GM21447 (cell line): ENCODE results near the gene TIMP3.
"Not testable (repeated sequence)": the region's sequence is repeated elsewhere in the genome, so short reads cannot be mapped to it uniquely, and the experiment has no call there.

ENCODE experiments used
- ATAC-seq: cut with Tn5 transposase; IDR thresholded peaks from one replicate; pipeline ENCODE4 v1.9.1; 2021; ENCODE audit not compliant: unreplicated experiment

The TIMP3 gene

DNA sequence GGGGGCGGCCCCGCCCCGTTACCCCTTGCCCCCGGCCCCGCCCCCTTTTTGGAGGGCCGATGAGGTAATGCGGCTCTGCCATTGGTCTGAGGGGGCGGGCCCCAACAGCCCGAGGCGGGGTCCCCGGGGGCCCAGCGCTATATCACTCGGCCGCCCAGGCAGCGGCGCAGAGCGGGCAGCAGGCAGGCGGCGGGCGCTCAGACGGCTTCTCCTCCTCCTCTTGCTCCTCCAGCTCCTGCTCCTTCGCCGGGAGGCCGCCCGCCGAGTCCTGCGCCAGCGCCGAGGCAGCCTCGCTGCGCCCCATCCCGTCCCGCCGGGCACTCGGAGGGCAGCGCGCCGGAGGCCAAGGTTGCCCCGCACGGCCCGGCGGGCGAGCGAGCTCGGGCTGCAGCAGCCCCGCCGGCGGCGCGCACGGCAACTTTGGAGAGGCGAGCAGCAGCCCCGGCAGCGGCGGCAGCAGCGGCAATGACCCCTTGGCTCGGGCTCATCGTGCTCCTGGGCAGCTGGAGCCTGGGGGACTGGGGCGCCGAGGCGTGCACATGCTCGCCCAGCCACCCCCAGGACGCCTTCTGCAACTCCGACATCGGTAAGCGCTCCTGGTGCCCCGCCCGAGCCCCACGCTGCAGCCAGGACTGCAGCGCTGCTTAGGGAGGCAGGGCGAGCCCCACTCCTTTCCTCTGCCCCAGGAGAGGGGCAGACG, at the start of gene TIMP3:
Gene TIMP3 (plus strand): TSS at position 169 of the 700 bp plus-strand sequence. CDS start 297 bp downstream, at position 466.
- no peak for ATAC-seq

DNA sequence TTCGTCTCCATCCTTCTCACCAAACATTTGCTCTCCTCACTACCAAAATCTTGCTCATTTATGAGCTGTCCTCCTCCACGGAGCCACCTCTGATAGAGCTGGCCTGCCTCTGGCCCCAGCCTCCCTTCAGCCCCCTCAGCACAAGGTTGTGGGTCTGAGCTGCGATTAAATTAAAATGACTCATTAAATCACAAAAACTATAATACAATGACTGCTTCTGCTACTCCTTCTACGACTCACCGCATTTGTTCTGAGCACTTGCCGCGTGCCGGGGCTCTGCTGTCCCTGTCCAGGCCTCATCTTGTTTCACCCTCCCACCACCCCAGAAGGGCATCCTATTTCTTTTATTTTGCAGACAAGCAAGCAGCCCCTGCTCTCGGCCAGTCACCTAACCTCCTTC, 49.2 kb upstream of the TIMP3 start:
- ATAC-seq = no peak

DNA sequence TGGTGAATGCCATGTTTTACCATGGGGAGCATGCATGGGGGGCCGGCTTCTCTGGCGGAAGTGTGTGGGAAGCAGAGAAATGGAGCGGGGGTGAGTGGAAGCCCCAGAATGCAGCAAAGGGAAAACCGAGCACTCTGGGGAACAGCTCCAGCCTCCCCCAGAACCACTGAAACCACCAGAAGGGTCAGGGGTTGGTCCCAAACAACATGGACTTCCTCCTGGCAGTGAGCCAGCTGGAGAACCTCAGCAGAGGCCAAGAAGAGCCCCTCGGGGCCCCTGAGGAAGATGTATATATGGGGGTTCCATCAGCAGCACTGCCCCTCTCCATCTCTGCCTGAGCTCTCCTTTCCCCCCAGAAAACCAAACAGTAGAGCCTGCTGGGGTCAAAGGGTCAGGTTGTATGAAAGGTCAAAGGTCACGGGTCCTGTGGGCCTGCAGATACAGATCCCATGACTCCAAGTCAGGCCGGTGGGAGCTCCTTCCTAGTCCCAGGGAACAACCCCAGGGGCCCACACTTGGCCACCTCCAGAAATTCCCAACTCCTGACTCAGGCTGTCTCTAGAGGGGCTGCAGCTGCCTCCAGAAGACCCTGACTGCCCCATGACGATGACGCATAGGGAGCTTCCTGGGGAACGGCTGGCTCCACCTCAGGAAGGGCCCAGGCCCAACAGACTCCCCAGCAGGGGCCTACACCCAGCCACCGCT, 48.5 kb upstream of the TIMP3 start:
- ATAC-seq = no peak

DNA sequence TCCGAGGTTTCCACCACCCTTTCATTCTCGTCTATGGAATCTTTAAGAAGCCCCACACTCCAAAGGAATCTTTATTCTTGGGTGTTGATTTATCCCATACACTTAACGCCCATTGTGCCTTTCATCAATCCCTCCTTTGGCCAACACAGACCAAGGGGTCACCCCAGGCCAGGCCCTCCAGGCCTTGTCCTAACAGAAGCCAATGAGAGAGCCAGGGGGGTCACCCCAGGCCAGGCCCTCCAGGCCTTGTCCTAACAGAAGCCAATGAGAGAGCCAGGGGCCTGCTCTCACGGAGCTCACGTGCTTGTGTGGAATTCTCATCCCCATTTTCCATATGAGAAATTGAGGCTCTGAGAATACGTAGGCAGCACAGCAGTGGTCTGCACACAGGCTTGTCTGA, 47.9 kb upstream of the TIMP3 start:
- ATAC-seq = no peak

DNA sequence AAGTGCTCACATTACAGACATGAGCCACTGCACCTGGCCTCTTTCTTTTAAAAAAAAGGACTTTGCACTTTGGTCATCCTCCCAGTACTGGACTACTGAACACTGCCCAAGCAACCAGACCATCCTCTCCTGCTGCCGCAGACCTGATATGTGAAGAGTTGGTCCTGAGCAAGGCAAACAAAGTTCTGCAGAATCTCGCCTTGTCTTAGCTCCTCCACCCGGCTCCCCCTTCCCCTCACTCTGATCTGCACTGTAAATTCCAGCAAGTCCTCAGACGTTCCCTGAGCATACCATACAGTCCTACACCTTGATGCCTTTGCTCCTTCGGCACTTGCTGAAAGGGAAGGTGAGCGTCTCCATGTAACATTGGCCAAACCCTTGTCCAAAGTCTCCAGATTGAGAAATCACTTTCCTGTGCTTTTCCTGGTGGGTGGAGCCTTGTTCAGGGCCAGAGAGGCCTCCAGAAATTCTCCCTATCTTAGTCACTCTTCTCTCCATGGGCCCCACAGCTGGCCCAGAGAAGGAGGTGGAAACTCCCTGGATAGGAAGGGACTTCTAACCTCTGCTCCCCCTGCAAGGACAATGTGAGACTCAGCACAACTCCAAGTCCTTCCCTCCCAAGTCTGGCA, 47.0 kb upstream of the TIMP3 start:
- ATAC-seq = no peak

DNA sequence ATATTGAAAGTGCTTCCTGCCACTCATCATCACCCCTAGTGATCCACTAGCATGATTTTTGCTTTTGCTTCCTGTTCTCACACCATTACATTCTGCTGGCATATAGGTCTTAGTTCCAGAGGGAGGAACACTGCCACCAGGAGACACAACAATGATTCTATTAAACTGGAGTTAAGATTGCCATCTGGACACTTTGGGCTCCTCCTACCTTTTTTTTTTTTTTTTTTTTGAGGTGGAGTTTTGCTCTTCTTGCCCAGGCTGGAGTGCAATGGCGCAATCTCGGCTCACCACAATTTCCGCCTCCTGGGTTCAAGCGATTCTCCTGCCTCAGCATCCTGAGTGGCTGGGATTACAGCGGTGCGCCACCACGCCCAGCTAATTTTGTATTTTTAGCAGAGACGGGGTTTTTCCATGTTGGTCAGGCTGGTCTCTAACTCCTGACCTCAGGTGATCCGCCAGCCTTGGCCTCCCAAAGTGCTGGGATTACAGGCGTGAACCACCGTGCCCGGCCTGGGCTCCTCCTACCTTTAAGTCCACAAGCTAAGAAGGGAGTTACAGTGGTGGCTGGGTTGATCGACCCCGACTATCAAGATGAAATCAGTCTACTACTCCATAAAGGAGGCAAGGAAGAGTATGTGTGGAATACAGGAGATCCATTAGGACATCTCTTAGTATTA, 44.3 kb upstream of the TIMP3 start:
- not testable (repeated sequence) for ATAC-seq

DNA sequence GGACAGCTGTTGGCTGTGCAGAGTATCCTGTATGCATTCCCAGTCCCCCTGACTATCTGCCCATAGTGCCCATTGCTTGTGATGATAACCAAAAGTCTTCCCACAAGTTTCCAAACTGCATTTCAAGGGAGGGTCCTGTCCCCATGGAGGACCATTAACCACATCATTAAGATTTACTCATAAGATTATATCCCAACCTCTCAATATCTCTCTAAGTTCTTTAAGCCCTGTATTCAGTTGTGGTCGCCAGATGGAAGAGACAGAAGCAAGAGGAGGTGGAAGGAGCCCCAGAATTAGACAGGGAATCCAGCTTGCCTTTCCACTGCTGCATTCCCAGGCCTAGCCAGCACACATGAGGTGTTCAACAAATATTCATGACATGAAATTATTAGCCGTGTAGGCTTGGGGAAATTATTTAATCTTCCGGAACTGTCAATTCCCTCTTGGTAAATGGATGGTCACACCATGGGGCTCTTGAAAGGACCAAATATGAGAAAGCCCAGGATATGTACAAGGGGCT, 42.6 kb upstream of the TIMP3 start:
- ATAC-seq = no peak

DNA sequence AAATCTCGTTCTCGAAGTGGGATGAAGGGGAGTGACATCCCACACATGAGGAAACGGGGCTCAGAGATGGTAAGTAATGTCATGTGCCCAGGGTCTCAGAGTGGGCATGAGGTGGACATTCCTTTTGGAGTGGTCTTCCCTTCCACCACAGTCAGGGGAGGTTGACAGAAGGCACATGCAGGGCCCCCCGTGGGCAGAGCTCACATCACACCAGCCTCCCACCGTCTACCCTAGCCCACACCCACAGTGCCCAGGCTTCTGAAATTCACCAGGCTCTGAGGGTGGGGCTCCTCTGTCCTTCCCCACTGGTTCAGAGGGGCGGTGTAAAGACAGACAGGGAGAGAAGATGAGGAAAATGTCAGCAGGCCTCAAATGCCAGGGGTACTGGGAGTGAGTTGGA, 41.1 kb upstream of the TIMP3 start:
- ATAC-seq = no peak

DNA sequence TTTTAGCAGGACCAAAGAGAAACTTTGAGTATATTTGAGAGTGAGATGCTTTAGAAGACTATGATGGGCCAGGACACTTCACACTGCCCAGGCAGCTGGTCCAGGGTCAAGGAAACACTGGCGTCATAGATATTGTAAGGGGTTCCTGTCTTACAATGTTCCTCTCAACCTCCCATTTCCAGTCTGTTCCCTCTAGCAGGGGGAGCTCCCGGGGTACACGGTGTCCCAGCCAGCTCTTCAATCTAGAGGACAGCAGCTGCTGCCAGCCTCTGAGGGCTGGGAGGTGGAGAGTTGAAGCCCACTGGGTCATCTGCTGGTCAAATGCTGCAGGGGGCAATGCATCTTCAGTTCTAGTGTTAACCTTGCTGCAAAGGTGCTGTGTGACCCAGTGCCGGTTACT, 40.7 kb upstream of the TIMP3 start:
- no peak for ATAC-seq

DNA sequence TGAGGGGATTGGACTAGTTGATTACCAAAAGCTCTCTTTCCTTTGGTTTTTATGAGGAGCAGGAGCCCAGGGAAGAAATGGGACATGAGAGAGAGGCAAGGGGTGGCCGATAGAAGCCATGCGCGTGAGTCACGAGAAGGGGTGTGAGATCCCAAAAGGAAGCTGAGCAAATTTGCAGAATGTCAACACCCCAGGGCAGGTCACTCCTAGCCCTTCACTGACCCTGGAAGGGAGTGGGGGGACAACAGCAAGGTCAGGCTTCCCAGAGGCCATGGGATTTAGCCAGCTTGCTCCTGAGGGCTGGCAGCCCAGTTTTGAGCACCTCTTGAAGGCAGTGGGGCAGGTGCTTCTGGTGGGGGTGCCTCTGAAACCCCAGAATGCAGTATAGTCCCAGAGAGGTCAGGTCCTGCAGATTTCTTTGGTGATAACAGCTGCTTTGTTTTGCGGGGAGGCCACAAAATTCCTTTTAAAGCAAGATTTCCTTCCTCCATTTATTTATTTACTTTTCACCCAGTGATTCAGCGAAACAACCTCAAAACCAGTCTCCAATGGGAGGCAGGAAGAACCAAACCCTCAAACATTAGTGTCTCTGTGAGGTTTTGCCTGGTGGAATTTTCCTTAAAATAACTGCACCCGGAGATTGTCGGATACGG, 40.1 kb upstream of the TIMP3 start:
- ATAC-seq = no peak

DNA sequence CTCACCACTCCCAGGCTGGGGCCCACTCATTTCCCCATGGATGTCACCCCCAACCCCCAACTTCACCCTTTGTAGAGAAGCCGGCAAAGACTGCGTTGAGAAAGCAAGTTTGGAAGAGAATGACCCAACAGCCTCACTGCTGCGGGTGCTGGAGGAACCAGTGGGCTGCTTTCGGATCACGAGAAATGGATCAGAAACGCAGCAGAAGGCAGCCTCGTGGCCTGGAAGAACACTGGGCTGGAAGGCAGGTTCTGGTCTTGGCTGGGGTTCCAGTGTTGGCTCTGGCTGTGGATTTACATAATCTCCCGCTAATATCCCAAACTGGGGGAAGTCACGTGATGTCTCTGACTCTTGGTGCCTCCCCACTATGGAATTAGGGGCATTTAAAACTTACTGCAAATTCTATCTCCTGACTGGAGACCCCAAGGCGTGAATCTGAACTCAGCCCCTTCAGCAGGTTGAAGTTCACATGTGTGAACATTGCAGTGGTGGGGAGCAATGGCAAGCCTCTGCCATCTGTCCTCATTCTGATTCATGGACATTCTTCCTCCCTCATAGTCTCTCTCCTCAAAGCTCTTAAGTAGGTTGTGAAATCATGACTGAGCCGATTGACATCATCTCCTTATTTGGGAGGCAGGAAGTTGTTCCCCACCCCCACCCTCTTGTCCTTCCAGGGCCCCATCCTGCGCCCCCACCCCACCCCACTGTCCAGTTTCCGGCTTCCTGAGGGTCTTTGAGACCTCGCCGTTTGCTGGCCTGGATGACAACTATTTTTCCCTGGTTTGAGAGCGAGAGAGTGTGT, 37.0 kb upstream of the TIMP3 start:
- ATAC-seq = no peak

DNA sequence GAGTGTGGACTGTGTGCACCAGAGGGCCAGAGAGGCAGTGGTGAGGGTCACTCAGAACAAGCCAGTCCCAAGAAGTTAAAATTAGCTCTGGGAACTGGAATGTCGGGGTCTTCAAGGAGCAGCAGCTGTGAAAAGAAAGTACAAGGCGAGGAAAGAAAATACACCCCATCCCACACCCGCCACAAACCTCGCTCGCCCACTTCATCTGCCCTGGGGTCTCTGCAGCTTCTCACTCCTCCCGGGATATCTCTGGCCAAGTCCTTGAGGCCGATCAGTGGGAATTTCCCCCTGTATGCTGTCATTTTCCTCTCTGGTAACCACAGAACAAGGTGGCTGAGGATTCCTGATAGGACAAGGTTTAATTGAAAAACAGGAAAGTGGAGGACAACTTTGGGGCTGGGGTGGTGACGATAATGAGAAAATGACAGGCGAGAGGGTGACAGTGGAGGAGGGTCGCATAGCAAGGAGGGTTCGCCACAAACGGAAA, 36.3 kb upstream of the TIMP3 start:
- ATAC-seq = no peak

DNA sequence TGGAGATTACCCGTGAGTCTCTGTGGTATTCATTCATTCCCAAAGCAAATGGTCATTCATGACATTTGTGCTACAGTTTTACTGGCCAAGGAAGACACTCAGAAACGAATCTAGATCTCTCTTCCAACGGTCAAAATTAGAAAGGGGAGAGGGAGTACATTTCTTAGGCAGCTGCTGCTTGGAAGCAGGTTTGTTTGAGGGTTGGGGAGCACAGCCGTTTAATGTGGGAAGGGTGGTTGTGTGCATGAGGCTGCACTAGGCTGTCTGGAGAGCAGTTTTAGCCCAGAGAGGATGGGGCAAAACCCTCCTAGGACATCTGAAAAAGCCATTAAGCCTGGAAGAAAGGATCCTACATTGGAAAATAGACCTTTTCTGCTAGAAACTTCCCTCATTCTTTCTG, 29.7 kb upstream of the TIMP3 start:
- ATAC-seq = no peak

DNA sequence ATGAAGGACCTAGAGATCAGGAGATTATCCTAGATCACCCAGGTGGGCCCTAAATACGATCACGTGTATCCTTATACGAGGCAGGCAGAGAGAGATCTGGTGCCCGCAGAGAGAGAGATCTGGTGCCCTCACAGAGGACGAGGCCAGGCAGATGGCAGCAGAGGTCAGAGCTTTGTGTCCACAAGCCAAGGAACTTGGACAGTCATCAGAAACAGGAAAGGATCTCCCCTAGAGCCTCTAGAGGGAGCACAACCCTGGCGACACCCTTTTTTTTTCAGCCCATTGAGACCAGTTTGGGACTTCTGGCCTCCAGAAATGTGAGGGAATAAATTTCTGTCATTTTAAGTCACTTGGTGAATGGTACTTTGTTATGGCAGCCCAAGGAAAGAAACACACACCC, 25.5 kb upstream of the TIMP3 start:
- ATAC-seq = no peak

DNA sequence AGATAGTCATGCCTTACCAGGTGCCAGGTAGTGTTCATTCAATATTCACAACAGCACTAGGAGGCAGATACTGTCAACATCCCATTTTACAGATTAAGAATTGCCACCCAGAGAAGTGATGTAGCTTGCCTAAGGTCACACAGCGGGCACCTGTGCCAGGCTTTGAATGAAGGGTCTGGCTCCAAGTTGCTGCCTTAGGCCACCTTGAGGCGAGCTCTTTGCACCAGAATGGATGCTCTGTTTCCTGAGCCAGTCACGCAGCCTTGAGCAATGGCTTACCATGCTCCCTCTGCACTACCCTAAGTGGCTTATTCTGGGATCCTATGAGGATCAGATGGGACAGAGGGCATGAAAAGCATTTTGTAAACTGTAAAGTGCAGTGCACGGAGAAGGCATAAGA, 25.1 kb upstream of the TIMP3 start:
- no peak for ATAC-seq

DNA sequence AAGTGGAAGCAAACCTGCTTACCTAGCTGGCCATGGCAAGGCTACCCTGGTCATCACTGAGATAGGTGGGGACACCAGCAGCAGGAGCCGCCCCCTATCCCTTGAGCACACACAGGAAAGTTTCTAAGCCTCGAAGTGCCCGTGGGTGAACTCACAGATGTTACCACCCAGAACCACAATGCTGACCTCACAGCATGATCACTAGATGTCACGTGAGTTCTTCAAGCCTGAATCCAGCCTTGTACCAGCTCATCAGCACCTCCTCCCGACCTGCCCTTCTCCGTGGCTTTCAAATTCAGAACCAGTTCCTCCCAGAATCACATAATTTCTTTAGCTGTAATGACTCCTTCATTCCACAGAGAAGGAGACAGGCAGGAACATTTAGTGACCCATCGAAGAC, 24.7 kb upstream of the TIMP3 start:
- no peak for ATAC-seq

DNA sequence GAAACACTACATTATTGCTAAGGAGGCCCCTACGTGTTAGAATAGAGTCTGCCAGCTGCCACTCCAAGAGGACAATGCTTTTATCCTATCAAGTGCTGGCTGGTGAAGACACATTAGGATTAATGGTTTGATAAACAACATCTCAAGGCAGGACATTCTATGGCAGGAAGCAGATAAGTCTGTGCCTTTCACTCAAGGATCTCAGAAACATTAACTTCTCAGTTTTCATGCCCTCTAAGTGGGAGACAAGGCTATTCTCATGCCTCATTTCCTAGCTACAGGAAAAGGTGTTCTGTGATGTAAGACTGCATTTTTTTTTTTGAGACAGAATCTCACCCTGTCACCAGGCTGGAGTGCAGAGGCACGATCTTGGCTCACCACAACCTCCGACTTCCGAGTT, 23.5 kb upstream of the TIMP3 start:
- ATAC-seq = no peak

DNA sequence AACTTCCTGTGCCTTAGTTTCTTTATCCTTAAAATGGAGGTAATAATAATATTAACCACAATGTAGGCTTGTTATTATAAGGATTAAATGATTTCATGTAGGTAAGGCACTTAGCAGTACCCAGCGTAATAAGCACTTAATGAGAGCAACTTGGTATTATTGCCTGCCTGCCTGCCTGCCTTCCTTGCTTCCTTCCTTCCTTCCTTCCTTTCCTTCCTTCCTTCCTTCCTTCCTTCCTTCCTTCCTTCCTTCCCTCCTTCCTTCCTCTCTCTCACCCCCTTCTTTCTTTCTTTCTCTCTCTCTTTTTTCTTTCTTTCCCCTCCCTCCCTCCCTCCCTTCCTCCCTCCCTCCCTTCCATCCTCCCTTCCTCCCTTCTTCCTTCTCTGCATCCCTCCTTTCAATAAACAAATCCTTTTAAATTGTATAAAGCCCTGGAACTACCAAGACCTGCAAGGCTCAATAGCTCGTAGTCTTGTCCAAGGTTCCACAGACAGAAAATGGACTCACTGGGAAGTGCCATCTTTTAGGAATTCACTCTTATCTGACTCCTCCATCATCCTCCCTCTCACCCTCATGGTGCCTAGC, 20.7 kb upstream of the TIMP3 start:
- ATAC-seq = no peak

DNA sequence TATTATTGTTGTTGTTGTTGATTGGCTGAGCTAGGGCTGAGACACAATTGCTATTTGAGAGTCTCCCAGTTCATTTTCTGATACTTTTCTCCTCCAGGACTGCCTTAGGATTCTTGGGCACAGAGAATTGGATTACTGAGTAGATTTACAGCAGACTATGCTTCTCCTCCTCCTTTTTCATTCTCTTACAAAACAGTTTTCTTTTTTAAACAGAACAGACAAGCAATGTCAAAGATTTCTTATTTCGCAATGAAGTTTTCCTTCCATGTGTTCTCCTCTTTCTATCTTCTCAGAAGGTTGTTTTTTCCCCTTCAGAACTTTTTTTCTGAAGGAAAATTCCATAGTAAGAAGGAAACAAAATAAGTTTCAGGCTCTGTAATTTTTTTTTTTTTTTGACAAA, 19.8 kb upstream of the TIMP3 start:
- ATAC-seq = no peak
